ENCODE data around the gene TMEM176B. TPM values are rescaled to one million over a fixed set of nuclear protein-coding genes. Genes with fewer than 3 reads are reported as not detected.

TMEM176B gene
- total RNA-seq, 4 donors from 2014 or later: 2.5 to 16.6 (median 6.1) TPM

- no peak overlapping the region for H3K4me3 ChIP-seq (ENCODE audit: low read depth, poor library complexity, severe bottlenecking)
- 63 to 68% methylated on average over 6 of the region's 6 CpGs for WGBS, 2 donors
- no peak for DNase-seq (ENCODE audit: low spot score in 2 of 2)
- TF ChIP-seq POLR2A (IDR thresholded peaks at IDR 0.05) (no peak), CTCF (IDR thresholded peaks at IDR 0.05) (no peak)
- intact Hi-C loops (cut with DNase I; ENCODE audit: low total_unique reads): no loop called here
These were observed 26.1 kb upstream of the TMEM176B start for GRCh38 chr7:150826061-150826849.

- no peak for DNase-seq (ENCODE audit: low spot score in 2 of 2)
- WGBS, 2 donors: 86 to 93% methylated on average over 7 to 20 of the region's 20 CpGs
- no peak overlapping the region for H3K4me3 ChIP-seq (ENCODE audit: low read depth, poor library complexity, severe bottlenecking)
- intact Hi-C loops (cut with DNase I; ENCODE audit: low total_unique reads): no loop called here
- TF ChIP-seq POLR2A (IDR thresholded peaks at IDR 0.05): no peak
- TF ChIP-seq CTCF (IDR thresholded peaks at IDR 0.05): no peak
These were observed 24.4 kb upstream of the TMEM176B start for GRCh38 chr7:150824379-150825177.

DNA sequence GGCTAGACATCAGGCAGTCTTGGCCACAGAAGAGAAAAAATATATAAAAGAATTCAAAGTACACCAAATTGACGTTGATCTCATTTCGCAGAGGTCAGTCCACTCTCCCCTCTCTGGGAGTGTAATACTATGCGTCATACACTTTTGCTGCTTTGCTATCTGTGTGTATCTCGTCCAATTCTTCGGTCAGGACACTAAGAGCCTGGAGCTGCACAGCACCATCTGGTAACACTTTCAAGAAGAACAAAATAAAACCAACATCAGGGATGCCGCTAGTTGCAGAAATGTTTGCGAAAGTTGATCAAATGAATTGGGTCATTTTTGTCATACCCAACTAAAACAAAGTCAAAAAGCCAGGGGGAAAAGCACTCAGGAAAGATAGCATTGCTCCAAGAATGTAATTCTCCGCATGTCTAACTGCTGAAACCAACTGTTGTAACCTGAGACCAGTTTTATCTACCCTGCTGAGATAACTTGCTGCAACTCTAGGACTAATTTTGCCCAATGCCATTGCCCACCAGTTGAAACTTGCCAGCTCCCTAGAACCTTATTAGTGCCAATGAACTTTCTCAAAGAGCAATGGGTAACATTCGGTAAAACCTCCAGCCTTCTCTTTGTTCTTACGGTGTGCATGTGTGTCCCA, 23.4 kb upstream of the TMEM176B start:
- 88% methylated on average over 10 of the region's 10 CpGs for WGBS, 2 donors
- DNase-seq (ENCODE audit: low spot score in 2 of 2): no peak
- no peak overlapping the region for H3K4me3 ChIP-seq (ENCODE audit: low read depth, poor library complexity, severe bottlenecking)
- intact Hi-C loops (cut with DNase I; ENCODE audit: low total_unique reads): no loop called here
- TF ChIP-seq CTCF (IDR thresholded peaks at IDR 0.05) (no peak), POLR2A (IDR thresholded peaks at IDR 0.05) (no peak)

DNA sequence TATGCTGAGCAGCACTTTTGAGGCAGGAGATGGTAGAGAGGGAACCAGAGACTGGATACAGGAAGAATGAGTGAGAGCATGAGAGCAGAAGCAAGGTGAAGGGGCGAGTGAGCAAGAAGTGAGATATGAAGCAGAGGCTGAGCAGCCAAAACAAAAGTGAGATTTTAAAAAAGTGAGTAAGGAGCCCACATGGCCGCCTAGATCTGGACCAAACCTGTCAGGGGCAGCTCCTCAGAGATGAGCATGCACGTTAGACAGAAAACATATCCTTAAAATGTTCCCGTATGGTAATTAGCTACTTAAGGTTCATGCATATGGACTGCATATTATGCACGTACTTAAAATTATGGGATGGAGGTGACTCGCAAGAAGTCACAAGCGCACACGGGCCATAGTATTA, 22.9 kb upstream of the TMEM176B start:
- no peak for TF ChIP-seq CTCF (IDR thresholded peaks at IDR 0.05)
- TF ChIP-seq POLR2A (IDR thresholded peaks at IDR 0.05): no peak
- no peak for DNase-seq (ENCODE audit: low spot score in 2 of 2)
- H3K4me3 ChIP-seq (ENCODE audit: low read depth, poor library complexity, severe bottlenecking): no peak overlapping the region
- 83 to 88% methylated on average over 8 of the region's 8 CpGs for WGBS, 2 donors
- intact Hi-C loops (cut with DNase I; ENCODE audit: low total_unique reads): no loop called here

GRCh38 chr7:150820578-150821198, 20.5 kb upstream of the TMEM176B start:
- 55 to 60% methylated on average over 7 of the region's 7 CpGs for WGBS, 2 donors
- intact Hi-C loops (cut with DNase I; ENCODE audit: low total_unique reads): no loop called here
- no peak for DNase-seq (ENCODE audit: low spot score in 2 of 2)
- no peak for TF ChIP-seq POLR2A (IDR thresholded peaks at IDR 0.05)
- no peak for TF ChIP-seq CTCF (IDR thresholded peaks at IDR 0.05)
- no peak overlapping the region for H3K4me3 ChIP-seq (ENCODE audit: low read depth, poor library complexity, severe bottlenecking)

All from lower leg skin (tissue), 4 donors.